ENCODE measurements around the gene NFYA.
"Not testable (repeated sequence)": the region's sequence is repeated elsewhere in the genome, so short reads cannot be mapped to it uniquely, and the experiment has no call there.

Gene NFYA

DNA sequence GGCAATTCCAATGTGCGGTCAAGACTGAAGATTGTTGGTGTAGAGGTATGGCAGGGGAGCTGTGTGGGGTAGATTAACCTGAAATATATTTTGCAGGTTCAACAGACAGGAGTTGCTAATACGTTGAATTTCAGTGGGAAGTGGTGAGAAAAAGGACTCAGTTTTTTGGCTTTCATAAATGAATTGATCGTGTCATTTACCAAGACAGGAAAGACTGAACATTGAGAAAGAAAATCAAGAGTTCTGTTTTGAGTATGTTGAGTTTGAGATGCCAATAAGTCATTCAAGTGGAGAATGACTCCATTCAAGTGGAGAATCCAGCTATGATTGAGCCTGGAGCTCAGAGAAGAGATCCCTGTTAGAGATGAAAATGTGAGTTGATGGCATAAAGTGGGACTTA, 31.1 kb downstream of the NFYA start:
- no peak overlapping the region for H3K4me3 ChIP-seq (ENCODE audit: low read depth, low read length)

GRCh38 chr6:41111017-41111416, 38.2 kb downstream of the NFYA start:
- DNase-seq (ENCODE audit: low read depth) = no peak
- H3K4me3 ChIP-seq (ENCODE audit: low read depth, low read length) = no peak overlapping the region
- no peak for TF ChIP-seq CTCF (IDR thresholded peaks at IDR 0.05; ENCODE audit: control insufficient read depth, extremely low read depth, insufficient read depth)

More for the DNA sequence above, 31.1 kb downstream of the NFYA start:
- DNase-seq (ENCODE audit: low read depth) = no peak
- TF ChIP-seq CTCF (IDR thresholded peaks at IDR 0.05; ENCODE audit: control insufficient read depth, extremely low read depth, insufficient read depth) = no peak

DNA sequence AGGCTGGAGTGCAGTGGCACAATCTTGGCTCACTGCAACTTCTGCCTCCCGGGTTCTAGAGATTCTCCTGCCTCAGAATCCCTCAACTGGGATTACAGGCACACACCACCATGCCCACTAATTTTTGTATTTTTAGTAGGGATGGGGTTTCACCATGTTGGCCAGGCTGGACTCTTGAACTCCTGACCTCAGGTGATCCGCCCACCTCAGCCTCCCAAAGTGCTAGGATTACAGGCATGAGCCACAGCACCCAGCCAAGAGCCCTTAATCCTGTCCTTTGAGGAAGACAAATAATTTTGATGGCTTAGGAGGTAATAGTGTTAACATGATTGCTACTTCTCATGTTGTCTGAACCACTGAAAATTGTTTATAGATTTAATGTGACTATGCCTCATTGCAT, 42.3 kb downstream of the NFYA start:
- DNase-seq (ENCODE audit: low read depth); H3K4me3 ChIP-seq (ENCODE audit: low read depth, low read length): not testable (repeated sequence)

GRCh38 chr6:41119508-41119907, 46.7 kb downstream of the NFYA start:
- DNase-seq (ENCODE audit: low read depth) = no peak
- H3K4me3 ChIP-seq (ENCODE audit: low read depth, low read length) = no peak overlapping the region
- TF ChIP-seq CTCF (IDR thresholded peaks at IDR 0.05; ENCODE audit: control insufficient read depth, extremely low read depth, insufficient read depth) = no peak

DNA sequence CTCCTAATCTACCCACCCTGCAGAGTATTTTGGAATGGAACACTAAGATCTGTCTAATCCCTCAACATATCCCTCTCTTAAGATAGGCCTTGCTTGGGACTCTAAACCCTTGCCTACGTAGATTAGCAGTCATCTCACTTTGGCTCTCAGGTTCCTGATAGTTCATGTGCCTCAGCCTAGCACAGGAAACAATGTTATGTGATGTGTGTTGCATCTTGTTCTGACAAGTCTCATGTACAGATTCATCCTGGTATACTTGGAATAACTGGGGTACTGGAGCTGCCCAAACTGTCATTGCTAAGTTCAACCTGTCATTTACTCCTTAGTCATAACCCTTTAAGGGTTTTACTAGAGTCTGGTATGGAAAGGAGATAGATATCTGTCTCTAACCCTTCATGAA, 47.3 kb downstream of the NFYA start:
- H3K4me3 ChIP-seq (ENCODE audit: low read depth, low read length) = no peak overlapping the region
- DNase-seq (ENCODE audit: low read depth) = no peak
- no peak for TF ChIP-seq CTCF (IDR thresholded peaks at IDR 0.05; ENCODE audit: control insufficient read depth, extremely low read depth, insufficient read depth)

GRCh38 chr6:41122373-41122772, 49.6 kb downstream of the NFYA start:
- no peak for TF ChIP-seq CTCF (IDR thresholded peaks at IDR 0.05; ENCODE audit: control insufficient read depth, extremely low read depth, insufficient read depth)
- H3K4me3 ChIP-seq (ENCODE audit: low read depth, low read length) = no peak overlapping the region
- DNase-seq (ENCODE audit: low read depth) = no peak

DNA sequence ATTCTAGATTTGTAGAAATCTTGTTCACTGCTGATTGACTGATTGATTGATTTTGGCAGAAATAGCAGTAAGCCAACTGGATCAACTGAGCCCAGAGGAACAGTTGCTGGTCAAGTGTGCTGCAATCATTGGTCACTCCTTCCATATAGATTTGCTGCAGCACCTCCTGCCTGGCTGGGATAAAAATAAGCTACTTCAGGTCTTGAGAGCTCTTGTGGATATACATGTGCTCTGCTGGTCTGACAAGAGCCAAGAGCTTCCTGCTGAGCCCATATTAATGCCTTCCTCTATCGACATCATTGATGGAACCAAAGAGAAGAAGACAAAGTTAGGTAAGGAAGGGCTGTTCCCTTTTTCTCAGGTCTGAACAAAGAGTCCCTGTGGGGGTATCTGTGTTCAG, 50.1 kb downstream of the NFYA start:
- H3K4me3 ChIP-seq (ENCODE audit: low read depth, low read length) = no peak overlapping the region
- no peak for TF ChIP-seq CTCF (IDR thresholded peaks at IDR 0.05; ENCODE audit: control insufficient read depth, extremely low read depth, insufficient read depth)
- no peak for DNase-seq (ENCODE audit: low read depth)

- no peak for DNase-seq (ENCODE audit: low read depth)
- no peak for TF ChIP-seq CTCF (IDR thresholded peaks at IDR 0.05; ENCODE audit: control insufficient read depth, extremely low read depth, insufficient read depth)
- H3K4me3 ChIP-seq (ENCODE audit: low read depth, low read length) = no peak overlapping the region
Observed at GRCh38 chr6:41125282-41125681, 52.5 kb downstream of the NFYA start.
